ENCODE data around the gene SLC29A3.

Gene SLC29A3

GRCh38 chr10:71325267-71325666, 6.2 kb downstream of the SLC29A3 start:
- no peak for DNase-seq

DNA sequence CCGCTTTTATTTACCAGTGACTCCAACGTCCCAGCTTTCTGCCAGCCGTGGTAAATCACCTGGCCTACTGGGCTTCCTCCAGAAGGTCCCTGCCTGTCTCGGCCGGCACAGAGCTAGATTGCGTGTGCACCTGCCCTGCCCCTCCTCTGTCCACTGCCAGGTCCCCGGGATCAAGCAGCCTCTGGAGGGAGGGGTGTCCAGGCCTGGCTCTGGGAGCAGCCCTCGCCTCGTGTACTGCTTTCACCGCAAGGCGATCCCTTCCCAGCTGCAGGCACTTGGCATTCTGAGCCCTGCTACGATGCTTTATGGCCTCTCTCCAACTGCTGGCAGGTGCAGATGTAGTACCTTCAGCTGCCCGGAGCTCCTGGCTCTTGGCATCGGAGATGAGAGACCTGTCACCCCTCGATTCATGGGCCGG, 7.4 kb downstream of the SLC29A3 start:
- DNase-seq, result peak; percentile 63 to 85

DNA sequence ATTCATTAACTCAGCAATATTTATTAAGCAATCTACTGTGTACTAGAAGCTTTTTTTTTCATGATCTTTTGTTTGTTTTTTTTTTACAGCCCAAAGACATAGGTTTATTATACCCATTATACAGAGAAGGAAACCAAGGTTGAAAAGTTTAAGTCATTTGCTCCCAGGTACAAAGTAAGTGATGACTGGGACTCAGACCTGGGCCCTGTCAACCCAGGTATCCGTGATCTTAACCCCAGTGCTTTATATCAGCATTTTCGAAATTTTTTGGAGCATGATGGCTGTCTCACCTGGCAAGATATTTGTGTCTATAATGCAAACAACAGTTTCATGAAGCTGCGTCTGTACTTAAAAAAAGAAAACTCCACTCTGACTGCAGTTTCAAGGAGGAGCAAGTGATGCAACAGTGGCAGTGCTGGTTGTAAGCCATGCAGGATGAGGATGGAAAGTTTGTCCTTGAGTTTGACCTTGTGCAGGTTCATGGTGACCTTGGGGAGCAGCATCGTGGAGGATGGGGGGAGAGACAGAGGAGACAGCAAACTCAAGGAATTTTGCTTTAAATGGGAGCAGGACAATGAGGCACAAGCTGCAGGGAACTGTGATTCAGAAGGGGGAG, 11.8 kb downstream of the SLC29A3 start:
- no peak for DNase-seq

GRCh38 chr10:71331736-71332135, 12.7 kb downstream of the SLC29A3 start:
- peak; percentile 6 to 22 for DNase-seq

DNA sequence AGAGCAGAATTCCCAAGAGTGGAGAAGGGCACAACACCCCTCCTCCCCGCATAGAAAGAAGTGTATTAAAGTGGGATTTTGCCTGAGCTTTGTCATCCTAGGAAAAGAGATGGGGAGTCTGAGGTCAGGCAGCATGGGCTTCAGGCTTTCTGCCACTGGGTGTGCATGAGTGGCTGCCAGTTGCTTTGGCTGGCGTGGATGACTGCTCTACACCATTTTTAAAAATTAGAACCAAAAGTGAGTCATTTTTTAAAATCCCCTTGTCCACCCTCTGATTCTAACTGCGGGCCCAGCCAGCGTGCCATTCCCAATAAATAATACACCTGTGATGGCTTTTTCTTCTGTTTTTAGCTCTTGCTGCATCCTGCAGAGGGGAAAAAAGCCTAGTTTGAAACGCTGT, 13.4 kb downstream of the SLC29A3 start:
- DNase-seq, result no peak

DNA sequence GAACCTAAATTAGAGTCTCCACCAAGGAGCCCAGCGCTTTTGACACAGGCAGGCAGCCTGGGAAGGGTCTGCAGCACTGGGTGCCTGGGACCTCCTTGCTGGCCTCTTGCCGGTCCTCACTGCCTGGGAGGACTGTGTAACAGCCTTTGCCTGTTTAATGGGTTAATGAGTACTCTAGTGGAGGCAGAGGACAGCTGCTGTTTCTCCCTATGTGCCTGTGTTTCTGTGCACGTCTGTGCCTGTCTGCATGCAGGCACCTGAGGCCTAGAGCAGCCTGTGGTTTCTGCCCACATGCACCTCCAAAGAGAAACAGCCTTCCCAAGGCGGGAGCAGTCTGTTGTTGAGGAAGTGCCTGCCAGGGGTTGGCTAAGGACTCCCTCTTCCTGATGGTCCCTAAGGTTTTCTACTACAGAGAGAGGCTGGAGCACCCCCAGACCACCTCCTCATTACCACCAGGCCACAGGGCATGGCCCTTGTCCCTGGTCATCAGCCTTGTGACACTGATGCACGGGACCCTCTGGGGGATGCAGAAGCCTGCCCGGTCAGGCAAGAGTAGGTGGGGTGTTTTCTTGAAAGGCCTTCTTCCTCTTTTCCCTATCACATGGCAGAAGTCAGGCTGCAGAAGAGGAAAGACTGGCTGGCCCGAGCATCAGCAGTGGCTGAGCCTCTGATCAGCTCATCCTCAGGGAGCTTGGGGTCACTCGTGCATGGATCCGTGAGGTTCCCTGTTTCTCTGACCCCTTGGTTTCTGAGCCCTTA, 14.2 kb downstream of the SLC29A3 start:
- DNase-seq, result no peak

- no peak for DNase-seq
These were observed 15.2 kb downstream of the SLC29A3 start for GRCh38 chr10:71334221-71334791.

GRCh38 chr10:71335173-71335708, 16.2 kb downstream of the SLC29A3 start:
- no peak for DNase-seq

GRCh38 chr10:71336632-71337031, 17.6 kb downstream of the SLC29A3 start:
- DNase-seq, result no peak

DNA sequence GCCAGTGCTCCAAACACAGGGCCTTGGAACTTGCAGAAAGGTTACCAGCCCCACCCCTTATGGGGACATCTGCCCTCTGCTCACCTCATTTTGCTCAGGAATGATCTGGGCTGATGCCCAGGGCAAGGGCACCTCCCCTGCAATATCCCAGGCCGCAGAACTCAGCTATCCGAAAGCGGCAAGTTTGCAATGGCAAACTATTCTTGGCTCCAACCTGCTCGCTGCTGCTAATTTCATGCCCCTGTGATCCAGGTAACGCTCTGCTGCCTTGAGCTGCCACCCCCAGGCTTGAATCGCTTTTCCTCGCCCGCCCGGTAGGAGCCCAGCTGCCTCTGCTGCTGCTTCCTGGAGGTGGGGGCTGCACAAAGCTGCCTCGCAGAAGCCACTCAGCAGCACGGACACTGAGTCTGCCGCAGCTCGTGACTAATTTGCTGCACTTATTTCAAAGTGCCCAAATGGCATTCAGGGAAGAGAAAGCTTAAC, 18.2 kb downstream of the SLC29A3 start:
- no peak for DNase-seq

DNA sequence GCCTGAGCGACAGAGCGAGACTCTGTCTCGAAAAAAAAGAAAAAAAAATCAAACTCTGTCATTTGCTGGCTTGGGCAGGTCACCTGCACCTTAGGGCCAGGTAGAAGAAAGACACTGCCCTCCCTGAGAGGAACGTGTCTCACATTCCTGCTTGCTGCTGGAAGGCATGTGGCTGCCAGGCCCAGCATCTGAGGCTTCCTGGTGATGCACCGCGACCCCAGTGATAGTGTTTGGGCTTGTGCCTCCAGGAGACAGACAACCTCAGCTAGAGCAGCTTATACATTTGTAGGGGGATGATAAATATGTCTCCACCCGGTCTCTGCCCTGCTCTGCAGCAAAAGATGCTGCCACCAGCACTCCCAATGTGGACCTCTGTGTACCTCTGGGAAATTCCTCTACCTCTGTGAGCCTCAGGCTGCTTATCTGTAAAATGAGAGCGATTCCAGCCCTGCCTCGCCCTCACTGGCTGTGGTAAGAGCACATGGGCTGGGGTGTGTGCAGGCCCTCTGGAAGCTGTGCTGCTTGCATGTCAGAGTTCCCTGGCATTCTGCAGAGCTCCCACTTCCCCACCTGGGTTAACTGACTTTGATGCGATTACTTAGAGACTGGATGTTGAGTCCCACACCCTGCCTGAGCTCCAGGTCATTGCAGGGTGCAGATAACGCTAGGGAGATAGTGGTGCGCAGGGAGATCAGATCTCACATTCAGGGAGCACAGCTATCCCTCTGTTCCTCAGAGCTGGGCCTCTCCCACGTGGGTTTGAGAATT, 19.9 kb downstream of the SLC29A3 start:
- no peak for DNase-seq

DNA sequence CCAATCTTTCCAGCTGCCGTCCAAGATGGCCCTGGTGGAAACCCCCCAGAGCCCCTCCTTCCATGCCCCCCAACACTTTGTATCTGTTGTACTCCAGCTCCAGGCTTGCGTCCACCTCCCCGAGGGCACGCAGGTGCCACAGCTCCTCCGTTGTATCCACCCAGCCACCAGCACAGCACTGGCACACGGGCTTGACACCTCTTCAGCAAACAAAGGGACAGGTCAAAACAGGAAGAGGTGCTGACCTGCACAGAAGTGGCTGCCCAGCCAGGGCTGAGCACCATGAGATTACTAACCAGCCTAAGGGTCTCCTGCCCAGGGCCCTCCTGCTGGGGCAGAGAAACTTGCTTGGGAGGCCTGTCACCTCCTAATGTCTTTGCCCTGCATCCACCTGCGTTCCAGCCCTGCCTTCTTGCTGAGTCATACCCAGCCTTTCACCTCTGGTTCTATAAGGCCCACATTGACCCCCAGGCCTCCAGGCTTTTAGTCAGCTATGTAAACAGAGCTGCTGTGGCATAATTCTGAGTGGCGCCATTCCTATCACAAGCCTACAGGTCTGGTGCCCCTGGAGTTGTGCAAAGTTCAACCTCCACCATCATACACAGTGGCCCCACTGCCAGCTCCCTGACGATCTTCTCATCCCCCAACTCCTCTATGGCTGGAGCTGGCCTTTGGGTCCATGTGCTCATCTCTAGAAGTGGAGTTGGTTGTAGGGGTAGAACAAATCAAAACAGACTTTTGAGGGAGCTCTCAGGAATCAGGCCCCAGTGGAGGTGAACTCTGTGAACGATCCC, 20.9 kb downstream of the SLC29A3 start:
- no peak for DNase-seq

DNA sequence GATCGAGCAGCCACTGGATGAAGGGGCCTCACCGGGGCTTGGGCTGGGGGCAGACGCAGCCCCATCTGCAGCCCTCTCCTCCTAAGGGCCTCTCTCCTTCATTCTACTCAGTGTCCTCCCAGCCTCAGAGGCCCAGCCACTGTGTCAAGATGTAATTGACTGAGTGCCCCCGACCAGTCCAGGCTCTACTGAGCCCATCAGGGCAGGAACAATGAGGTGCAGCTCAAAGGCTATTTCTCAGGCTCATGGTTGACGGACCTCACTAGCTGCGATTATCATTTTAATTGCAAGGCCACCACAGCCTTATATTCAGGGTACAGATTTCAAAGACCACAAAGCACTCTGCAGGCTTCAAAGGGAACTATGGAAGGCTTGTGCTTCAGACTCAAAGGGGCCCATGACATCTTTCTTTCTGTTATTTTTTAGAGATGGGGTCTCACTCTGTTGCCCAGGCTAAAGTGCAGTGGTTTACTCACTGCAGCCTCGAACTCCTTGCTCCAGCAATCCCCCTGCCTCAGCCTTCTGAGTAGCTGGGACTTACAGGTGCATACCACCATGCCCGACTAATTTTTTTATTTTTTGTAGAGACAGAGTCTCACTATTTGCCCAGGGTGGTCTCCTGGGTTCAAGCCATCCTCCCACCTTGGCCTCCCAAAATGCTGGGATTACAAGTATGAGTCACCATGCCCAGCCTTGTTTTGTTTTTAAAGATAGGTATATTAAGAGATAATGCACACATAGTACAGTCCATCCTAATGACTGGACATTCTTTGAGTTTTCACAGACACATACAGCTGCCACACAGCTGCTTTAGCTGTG, 23.7 kb downstream of the SLC29A3 start:
- DNase-seq, result no peak

GRCh38 chr10:71343392-71343773, 24.3 kb downstream of the SLC29A3 start:
- no peak for DNase-seq

GRCh38 chr10:71344154-71344925, 25.3 kb downstream of the SLC29A3 start:
- no peak for DNase-seq

GRCh38 chr10:71344993-71345480, 26.0 kb downstream of the SLC29A3 start:
- no peak for DNase-seq

DNA sequence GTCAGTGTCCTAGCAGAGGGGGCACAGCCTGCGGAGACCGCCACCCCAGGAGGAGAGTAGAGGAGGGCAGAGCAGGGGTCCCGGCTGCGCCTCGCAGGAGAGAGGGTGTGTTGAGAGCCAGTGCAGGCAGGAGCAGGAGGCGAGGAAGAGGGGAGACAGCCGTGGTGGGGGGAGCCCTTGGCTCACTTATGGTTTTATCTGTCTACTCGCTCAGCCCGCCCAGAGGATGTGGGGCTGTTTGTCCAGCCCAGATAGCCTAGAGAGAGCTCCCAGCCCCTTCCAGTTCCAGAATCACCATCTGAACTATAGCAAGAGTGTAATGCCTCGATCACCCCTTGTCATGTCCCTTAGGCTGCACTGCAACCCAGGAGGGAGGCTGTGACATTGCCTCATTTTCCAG, 26.6 kb downstream of the SLC29A3 start:
- DNase-seq, result no peak

GRCh38 chr10:71346731-71347130, 27.7 kb downstream of the SLC29A3 start:
- no peak for DNase-seq

DNA sequence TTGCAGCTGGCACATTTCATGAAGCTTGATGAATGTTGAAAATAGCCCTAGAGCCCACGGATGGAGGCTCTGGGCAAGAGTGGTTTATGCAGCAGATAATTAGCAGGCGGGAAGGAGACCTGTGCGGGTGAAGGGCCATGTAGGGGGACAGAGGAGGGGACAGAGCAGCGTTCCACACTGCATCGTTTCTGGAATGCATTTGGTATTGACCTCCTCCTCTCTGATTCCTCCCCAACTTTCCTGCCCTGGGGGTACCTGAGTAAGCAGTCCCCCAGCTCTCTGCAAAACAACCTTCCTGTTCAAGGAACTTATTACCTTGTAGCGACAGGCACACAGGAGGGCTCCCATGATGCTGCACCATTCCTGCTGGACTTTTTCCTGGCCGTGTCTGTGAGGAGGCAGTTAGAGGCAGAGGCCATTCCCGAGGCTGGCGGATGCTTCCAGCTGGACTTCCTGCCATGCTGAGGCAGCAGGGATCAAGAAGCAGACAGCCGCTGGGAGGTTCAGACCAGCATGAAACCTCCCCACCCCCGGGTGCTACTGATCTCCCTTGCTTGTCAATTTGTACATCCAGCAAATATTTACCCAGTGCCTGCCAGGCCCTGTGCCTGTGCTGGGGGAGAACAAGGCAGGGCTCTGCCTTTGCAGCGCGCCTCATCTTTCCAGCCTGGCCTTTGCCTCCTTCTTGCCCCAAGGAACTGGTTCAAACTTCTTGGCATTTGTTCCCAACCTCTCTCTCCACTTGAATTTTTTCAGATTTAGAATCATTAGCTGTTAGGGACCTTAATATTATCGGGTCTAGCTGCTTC, 28.7 kb downstream of the SLC29A3 start:
- peak; percentile 38 to 67 for DNase-seq

Measured in NCI-H2081 (cell line).